22Rv1 (cell line): ENCODE results near the gene C10orf95.

Source experiments
- CTCF ChIP-seq: fragments of 450-650 bp; IDR thresholded peaks from 2 replicates; pipeline ENCODE4 v1.5.1; 2017; ENCODE audit warnings: mild to moderate bottlenecking
- ZFX ChIP-seq: fragments of 450-650 bp; IDR thresholded peaks from 2 replicates; pipeline ENCODE4 v1.6.1; 2017; ENCODE audit warnings: antibody characterized with exemption, borderline replicate concordance

DNA sequence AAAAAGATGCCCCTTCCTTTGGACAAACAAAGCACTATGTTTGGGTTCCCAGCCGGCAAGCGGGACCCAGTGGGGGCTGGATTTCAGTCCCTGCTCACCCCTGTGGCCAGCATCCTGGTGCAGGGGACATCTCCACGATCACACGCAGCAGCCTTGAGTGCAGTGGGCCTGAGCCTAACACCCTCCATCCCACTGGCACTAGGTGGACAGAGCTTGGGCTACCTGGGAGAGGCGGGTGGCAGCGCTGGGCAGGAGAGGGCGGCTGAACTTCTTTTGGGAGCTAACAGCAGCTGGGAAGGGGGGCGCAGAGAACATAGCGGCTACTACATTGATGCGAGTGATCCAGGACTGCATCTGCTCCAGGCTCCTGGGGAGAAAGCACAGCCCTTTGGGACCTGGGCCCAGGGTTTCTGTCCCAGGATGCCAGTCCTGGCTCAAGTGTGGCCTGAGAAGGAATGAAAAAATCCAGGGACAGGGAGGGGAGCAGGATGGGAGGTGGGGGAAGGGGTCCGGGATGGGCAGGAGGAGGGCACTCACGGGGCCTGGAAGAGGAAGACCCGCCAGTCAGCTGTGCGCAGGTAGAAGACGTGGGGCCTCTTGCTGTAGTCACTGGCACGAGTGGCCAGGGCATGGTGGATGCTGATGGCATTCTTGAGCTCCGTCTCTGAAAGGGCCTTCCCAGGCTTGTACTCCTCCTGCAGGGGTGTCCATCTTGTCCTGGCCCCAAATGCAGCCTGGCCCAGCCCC lies 46.8 kb downstream of the C10orf95 start:
- TF ChIP-seq CTCF (no peak), ZFX (no peak)
